Measurements from ENCODE around the gene EPHA6.

- TF ChIP-seq CTCF (conservative IDR thresholded peaks at IDR 0.05 in 1 of 2, IDR thresholded peaks at IDR 0.05 in 1 of 2; ENCODE audit: low read depth in 1 of 2, low read length in 2 of 2) (no peak), EZH2 (IDR thresholded peaks at IDR 0.05; ENCODE audit: low read length, missing control alignments) (no peak)
Observed at GRCh38 chr3:97575742-97576141, 761.3 kb downstream of the EPHA6 start.
